ENCODE measurements around the gene TMEM175. TPM values are rescaled to one million over a fixed set of nuclear protein-coding genes. Genes with fewer than 3 reads are reported as not detected.

Gene TMEM175
- total RNA-seq, 1 donor from 2014 or later: 12.6 TPM

DNA sequence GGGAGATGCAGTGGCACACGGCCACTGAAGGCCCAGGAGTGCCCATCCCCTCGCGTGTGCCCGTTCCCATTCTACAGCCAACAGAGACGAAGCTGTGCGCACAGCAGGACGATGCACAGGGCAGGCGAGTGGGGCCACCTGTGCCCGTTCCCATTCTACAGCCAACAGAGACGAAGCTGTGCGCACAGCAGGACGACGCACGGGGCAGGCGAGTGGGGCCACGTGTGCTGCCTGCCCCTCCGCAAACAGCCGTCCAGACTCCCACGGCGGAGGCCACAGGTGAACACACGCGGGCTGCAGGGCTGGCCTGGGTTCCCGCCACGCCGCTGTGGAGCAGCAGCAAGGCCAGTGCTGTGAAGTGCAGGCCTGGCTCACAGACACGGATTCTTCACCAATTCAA, 32.2 kb upstream of the TMEM175 start:
- DNase-seq: no peak

DNA sequence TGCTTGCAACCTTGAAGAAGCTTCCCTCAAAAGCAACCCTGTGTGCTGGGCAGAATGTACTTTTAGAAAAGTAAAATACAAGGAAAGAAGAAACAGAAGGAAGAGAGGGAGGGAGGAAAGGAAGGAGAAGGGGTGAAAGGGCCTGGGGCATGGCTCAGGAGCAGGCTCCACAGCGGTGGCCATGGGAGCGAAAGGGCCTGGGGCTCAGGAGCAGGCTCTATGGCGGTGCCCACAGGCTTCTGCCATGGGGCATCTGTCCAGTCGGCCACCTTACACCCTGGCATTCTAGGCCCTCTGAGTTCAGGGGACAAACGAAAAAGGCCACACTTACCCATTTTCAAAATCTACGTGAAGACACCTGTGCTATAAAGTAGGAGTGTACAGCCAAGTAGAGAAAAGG, 31.5 kb upstream of the TMEM175 start:
- no peak for DNase-seq

DNA sequence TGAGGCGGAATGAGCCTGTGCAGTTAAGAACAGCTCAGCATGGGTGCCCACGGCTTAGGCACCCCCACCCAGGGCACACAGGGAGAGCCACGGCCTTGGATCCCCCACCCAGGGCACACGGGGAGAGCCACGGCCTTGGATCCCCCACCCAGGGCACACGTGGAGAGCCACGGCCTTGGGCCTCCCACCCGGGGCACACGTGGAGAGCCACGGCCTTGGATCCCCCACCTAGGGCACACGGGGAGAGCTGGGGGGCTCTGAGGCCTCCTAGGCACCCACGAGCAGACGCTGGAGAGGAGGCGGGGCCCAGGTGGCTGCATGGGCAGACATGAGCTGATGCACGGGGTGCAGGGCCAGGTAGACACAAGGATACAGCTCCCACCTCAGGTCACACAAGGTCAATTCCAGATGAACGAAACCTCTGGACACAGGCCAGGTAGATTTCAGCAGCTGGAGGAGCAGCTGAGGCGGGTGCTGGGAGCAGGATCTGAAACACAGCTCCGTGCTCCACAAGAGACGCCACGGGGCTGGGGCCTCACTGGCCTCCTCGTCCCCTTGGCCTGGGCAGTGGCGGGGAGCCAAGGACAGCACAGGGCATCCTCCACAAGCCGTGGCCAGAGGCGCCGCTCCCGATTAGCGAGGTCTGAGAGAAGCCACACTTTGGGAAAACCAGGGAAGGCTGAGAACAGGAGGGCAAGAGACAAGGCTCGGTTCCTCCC, 30.9 kb upstream of the TMEM175 start:
- DNase-seq: no peak

DNA sequence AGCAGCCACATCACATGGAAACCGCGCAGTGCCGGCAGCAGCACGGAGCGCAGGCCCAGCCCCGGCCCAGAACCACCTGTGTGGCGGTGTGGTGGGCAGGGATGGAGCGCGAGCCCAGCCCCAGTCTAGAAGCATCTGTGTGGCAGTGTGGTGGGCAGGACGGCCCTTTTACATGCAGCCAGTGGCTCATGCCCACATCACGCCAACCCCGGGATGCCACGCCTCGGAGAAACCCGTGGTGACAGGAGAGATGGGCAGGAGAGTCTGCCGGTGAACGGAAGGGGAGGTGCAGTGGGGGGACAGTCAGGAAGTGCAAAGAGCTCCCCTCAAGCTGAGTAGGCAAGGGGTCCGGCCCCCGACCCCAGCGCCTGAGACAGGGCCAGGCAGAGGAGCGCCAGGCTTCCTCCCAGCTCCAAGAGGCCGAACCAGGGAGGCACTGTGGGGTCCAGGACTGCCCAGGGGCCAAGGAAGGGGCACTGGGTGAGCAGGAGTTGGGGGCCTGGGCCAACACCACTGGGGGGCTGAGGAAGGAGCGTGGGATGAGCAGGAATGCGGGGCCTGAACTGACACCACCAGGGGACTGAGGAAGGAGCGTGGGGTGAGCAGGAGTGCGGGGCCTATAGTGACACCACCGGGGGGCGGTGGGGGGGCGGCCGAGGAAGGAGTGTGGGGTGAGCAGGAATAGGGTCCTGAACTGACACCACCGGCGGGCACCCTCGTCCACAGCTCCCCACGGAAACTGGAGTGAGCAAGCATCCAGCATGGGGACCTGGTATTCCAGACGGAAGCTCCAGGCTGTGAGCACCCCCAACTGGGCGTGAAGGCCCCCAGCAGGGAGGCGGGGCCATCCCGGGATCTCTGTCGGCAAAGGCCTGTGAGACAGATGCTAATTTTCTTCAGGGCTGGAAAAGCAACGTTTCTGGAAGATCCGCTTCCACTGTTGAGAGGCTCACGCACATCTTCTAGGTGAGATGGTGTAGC, 28.9 kb upstream of the TMEM175 start:
- no peak for DNase-seq

DNA sequence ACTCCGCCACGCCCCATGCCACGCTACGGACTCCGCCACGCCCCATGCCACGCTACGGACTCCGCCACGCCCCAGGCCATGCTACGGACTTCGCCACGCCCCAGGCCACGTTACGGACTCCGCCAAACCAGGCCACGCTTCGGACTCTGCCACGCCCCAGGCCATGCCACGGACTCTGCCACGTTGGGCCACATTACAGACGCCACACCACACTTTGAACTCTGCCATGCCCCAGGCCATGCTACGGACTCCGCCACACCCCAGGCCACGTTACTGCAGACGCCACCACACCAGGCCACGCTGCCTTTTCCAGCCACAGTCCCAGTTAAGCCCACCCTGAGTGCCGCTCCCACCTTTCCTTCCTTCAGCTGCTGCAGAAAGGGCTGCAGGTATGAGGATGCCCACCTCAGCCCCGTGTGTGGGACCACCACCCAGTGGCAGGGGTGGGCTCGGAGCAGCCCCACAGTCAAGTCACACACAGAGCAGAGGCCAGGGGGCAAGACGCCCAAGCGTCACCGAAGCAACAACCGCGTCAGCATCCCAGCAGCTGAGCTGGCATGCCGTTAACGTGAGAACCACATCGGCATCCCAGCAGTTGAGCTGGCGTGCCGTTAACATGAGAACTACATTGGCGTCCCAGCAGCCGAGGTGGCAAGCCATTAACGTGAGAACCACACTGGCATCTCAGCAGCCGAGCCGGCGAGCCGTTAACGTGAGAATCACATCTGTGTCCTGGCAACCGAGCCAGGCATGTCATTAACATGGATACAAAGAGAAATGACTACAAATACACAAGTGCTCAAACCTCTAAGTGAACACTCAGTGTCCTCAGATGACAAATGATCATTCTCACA, 26.5 kb upstream of the TMEM175 start:
- no peak for DNase-seq

DNA sequence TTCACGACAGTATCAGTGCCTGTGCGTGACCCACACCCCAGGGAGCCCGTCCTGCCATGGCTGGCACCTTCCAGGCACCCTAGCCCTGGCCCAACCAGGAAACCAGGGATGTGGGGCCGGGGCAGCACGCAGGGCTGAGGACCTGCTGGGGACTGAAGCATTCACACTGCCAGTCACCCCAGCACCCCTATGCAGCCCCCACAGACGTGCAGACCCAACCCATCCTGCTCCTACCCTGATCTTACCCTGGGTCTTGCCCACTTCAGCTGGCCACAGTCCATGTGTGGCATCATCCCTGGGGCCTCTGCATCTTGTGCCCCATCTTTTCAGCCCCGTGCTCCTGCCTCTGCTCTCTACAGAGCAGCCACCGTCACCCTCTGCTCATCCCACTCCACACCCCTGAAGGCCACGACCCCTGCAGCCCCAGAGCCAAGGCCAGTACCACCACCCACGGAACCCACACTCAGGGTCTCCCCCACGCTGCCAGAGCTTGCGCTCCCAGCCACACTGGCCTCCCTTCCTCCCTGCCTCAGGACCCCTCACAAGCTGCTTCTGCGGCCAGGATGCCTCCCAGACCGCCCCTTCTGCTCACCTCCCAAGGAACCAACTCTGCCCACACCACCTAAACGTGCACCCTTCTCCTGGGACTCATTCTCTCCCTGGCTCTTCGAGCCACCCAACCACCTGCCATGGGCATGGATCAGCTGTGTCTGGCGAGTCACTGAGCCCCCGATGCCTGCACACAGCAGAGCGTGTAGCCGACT, 25.7 kb upstream of the TMEM175 start:
- no peak for DNase-seq

DNA sequence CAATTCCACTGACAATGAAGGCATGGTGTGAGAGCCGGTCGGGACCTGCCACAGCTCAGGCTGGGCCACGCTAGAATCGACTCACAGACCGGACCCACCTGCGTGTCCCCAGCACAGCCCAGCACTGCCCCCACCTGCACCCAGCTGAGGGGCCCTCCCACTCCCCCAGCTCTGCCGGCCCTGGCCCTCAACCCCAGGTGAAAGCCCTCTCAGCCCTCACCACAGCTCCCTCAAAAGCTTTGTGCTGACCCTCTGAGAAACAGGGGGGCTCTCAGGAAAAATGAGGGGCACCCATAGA, 25.2 kb upstream of the TMEM175 start:
- DNase-seq: no peak

DNA sequence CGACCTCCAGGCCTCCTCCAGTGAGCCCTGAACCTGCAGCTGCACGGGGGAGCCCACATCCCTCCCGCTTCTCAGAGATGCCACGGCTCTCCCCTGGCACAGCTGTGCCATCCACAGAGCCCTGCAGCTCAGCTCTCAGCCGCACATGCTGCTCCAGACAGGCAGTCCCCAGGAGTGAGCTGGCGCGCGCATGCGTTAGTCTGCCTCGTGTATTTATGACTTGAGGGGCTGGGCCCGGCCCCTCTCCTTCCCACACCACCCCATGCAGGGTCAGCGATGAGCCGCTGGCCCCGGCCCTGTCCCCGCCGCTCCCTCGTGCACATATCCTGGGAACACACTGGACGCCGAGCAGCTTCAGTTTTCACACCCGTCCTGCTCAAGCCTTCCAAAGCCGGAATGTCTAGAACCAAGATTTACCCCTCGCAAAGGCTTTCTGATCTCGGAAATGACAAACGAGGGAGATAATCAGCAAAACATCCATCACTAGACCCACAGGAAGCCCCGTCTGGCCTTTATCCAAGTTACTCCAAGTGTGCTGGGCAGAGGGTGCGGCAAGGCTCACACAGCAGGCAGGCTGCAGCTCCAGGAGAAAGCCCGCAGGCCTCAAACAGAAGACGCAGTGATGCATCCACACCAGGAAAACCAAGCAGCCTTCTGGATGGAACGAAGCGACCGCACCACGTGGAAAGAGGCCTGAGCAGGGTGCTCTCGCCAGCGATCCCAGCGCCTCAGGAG, 24.4 kb upstream of the TMEM175 start:
- peak; percentile 80 for DNase-seq

DNA sequence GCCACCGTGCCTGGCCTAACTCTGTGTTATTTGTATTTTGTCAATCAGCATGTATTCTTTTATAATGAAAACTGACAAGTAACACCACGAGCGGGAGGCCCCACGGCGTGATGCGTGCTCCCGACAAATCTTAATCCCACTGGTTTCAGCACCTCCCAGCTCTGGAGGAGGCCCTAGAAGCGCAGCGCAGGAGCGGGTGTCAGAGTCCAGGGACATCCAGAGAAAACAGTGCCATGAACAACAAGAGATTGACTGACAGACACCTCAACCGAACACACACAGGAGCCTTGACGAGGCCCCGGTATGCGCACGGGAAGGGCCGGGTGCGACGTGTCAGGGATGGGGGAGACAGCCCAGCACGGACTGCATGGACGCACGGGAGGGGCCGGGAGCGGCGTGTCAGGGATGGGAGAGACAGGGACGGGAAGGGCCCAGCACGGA, 23.1 kb upstream of the TMEM175 start:
- no peak for DNase-seq

DNA sequence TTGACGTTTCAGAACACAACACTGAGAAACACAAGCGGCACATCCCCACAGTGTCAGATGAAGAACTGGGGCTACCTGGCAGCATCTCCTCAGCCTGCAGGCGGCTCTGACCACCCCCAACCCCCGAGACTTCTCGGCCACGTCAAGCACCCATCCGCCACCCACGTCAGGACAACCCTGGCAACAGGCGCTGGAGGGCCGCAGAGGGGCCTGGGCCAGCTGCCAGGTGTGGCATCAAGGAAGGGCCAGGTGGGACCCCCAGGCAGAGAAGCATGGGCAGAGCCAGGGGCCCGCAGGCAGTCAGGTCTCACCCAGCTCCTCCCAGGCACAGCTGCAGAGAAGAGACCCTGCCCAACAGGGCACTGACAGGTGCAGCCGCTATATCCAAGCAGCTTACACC, 22.4 kb upstream of the TMEM175 start:
- no peak for DNase-seq

DNA sequence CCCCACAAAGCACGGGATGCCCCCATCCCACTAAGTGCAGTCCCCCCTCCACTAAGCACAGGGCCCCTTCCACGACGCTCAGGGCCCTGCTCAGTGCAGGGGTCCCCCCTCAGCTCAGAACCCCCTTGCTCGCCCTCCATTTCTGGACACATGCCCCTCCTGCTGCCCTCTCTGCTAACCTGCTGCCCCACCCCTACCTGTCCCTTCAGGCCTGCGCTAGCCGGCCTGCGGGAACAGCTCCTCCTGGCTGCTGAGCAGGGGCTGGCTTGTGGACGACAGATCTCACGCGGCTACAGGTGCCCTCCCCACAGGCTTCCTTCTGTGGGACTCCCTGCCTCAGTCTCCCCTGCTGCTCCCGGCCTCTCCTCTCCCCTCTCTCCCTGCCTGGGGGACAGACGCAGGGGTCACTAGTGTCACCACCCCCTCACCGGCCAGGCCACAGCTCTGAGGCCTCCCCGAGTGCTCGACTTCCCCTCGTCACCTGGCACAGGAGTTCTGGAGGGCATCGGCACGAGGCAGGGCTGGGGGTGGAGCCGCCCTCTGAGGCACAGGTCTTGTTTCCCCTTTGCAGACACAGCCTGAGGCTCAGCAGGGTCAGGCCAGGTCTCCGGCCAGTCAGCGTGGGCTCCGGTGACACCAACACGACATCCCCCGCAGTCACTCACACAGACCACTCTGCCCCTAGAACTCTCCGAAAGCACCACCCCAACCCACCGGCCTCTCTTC, 21.7 kb upstream of the TMEM175 start:
- DNase-seq: no peak

DNA sequence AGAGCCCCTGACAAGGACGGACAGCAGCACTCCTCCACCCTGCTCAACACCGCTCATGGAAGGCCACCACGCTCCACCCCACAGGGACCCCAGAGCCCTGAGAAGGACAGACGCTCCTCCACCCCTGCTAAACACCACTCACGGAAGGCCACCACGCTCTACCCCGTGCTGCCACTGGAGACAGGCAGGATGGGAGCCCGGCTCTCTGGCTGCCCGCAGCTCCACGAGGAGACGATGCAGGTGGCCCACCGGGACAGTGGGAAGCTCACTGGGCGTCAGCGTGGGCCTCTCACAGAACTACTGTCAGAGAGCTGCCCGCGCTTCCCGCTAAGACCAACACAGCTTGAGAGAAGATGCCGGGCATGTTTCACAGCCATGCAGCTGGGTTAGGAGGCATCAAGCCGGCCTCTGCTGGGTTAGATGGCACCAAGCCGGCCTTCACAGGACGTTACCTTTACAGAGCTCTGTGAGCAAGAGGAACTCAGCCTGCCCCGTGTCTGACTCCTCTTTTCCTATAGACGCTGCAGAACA, 21.0 kb upstream of the TMEM175 start:
- DNase-seq: no peak

DNA sequence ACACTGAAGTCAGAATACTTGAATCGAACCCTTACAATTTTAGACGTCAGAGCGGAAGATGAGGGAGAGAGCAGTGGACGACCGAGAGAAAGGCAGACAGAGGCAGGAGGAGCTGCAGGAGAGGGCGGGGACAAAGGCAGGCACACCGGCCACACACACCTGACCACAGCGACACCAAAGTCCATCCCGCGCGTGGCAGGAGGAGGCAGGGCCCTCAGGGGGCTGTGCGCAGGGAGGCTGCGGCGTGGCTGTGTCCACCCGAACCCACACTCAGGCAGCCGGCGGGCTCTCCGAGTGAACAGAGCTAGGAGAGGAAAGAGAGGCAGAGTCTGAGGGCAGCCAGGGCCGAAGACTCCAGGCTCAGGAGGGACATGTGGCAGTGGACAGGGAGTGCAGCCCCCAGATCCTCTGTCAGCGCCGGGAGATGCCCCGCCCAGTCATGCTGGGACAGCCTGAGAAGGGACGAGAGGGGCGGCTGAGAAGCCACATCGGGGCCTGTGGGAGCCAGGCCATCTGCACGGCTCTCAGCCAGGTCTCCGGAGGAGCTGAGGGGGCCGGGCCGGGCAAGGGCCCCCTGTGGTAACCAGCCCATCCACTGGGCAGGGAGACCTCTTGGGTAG, 20.3 kb upstream of the TMEM175 start:
- no peak for DNase-seq

DNA sequence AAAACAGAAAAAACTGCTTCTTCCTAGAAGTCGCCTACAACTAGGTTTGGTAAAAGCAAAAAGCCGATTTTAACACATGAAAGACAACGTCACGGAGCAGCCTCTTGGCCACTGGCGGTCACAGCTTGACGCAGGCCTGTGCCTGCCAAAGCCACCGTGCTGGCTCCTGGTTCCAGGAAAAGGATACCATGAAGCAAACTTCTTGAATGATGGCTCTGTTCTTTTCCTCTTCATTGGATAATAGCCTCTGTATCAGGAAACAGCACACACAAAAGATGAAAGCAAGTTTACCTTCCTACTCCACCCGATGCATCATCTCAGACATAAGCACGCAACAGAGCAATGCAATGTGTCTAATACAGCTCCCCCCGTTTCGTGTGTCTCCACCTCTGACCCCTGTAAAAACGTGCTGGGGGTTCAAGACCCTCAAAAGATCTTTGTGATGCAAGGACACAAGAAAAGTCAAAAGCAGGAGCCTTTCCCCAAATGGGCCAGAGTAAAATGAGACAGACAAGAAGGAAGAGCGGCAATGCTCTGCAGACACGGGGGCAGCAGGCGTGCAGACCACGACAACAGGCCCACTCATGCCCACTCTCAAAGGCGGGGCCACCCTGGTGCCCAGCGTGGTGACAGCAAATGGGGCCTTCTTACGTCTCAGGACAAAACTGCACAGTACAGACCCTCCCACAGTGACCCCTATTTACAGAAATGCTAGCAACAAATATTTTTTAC, 19.5 kb upstream of the TMEM175 start:
- DNase-seq: peak; percentile 64

DNA sequence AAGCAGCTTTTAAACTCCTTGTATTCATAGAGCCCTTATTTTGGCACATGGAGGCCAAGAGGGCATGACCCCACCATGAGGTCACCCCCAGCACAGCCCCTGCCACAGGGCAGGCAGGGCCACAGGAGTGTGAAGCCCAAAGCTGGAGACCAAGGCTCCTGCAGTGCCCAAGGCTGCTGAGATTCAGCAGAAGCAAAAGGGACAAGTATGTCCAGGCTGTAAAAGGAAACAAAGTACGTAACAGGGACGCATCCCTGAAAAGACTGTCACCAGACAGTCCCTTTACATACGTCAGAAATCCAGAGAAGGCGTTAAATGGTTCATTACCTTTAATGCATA, 19.0 kb upstream of the TMEM175 start:
- DNase-seq: no peak

DNA sequence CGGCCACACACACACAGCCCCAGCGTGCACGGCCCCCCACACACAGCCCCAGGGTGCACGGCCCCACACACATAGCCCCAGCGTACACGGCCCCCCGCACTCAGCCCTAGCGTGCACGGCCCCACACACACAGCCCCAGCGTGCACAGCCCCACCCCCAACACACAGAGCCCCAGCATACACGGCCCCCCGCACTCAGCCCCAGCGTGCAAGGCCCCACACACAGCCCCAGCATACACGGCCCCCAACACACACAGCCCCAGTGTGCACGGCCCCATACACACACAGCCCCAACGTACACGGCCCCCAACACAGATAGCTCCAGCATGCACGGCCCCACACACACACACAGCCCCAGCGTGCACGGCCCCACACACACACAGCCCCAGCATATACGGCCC, 17.7 kb upstream of the TMEM175 start:
- DNase-seq: no peak

DNA sequence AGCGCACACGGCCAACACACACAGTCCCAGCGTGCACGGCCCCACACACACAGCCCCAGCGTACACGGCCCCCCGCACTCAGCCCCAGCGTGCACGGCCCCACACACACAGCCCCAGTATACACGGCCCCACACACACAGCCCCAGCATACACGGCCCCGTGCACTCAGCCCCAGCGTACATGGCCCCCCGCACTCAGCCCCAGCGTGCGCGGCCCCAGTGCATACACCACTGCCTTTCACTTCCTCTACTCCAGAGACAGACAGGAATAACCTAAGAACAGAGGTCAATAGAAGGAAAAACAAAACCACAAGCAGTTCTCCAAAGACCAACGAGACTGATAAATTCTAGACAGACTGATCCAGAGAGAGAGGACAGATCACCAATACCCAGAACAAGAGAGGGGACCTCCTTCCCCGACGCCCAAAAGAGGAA, 17.2 kb upstream of the TMEM175 start:
- DNase-seq: no peak

DNA sequence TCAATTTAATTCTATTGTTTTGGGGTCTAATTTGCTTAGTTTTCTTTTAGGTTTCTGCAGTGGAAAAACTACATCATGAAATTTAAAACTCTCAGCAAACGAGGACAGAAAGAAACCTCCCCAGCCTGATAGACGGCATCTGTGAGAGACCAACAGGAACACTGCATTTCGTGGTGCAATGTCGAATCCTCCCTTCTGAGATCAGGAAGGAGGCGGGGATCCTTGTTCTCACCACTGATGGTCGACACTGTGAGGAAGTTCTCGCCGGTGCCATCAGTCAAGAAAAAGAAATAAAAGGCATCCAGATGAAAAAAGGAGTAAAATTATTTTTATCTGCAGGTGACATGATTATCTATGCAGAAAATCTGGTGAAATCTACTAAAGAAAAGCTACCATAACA, 16.7 kb upstream of the TMEM175 start:
- peak; percentile 31 for DNase-seq

DNA sequence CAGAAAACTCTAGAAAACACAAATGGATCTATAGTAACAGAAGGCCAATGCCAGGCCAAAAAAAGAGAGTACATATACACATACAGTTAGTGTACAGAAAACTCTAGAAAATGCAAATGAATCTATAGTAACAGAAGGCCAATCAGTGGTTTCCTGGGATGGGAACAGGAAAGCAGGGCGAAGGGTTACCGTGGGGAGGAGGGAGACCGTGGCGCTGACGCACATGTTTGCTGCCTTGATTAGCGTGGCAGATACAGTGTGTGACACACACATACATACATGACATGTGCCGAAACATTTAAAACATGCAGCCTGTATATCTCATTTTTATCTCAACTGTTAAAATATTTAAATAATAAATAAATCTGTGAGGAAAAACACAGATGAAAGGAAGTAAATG, 14.8 kb upstream of the TMEM175 start:
- no peak for DNase-seq

DNA sequence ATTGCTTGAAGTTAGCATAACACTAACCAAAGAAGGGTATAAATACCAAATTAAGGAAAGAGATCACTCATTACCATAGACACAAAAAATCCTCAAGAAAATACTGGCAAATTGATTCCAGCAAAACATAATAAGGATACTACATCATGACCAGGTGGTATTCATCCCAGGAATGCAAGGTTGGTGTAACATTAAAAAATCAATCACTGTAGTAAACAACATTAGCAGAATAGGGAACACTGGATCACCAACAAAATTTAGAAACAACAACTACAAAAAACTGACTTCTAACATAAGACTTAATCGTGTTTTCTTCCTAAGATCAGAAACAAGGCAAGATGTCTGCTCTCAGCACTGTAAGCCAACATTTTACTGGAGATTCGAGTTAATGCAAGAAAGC, 14.3 kb upstream of the TMEM175 start:
- DNase-seq: no peak
